ENCODE results near the gene CHD9NB.

CHD9NB gene

DNA sequence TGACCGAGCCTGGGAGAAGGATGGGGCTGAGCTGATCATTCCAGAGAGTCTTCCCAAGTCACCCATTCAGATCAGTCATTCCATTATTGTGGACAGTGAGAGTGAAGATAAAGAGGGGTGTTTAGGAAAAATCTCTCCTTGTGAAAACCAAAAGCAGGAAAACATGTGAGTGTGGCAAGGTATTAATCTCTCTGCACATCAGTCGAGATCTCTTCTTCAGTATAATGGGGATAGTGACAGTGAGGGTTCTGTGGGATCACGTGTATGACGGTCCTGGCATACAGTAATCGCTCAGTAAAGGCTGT, 37.5 kb upstream of the CHD9NB start:
- H2AFZ ChIP-seq (ENCODE audit: low read depth, low read length): no peak overlapping the region
- H3K36me3 ChIP-seq (ENCODE audit: insufficient read depth, low read length): no peaks in the 10 kb centered on the region
- no peaks in the 10 kb centered on the region for H3K27me3 ChIP-seq (ENCODE audit: insufficient read depth, low read length)
- H3K9me3 ChIP-seq (ENCODE audit: low read length): no peaks in the 10 kb centered on the region
- no peak overlapping the region for H3K4me3 ChIP-seq (ENCODE audit: low read length)
- H3K4me1 ChIP-seq (ENCODE audit: insufficient read depth, low read length): peaks cover 27% of the 10 kb centered on the region

- Histone ChIP-seq H3K4me3 (ENCODE audit: low read length) (no peak overlapping the region), H3K4me1 (ENCODE audit: insufficient read depth, low read length) (peaks cover 28% of the 10 kb centered on the region)
Observed at GRCh38 chr16:53089434-53090285, 37.0 kb upstream of the CHD9NB start.

GRCh38 chr16:53087101-53087500, 34.4 kb upstream of the CHD9NB start:
- no peak overlapping the region for H2AFZ ChIP-seq (ENCODE audit: low read depth, low read length)
- H3K36me3 ChIP-seq (ENCODE audit: insufficient read depth, low read length): no peaks in the 10 kb centered on the region
- no peaks in the 10 kb centered on the region for H3K27me3 ChIP-seq (ENCODE audit: insufficient read depth, low read length)
- peaks cover 24% of the 10 kb centered on the region for H3K4me1 ChIP-seq (ENCODE audit: insufficient read depth, low read length)
- H3K9me3 ChIP-seq (ENCODE audit: low read length): no peaks in the 10 kb centered on the region
- H3K4me3 ChIP-seq (ENCODE audit: low read length): no peak overlapping the region

More at GRCh38 chr16:53089434-53090285, 37.0 kb upstream of the CHD9NB start:
- H3K9me3 ChIP-seq (ENCODE audit: low read length): no peaks in the 10 kb centered on the region
- H3K36me3 ChIP-seq (ENCODE audit: insufficient read depth, low read length): no peaks in the 10 kb centered on the region
- H3K27me3 ChIP-seq (ENCODE audit: insufficient read depth, low read length): no peaks in the 10 kb centered on the region
- no peak overlapping the region for H2AFZ ChIP-seq (ENCODE audit: low read depth, low read length)

GRCh38 chr16:53085931-53086421, 33.3 kb upstream of the CHD9NB start:
- H3K4me3 ChIP-seq (ENCODE audit: low read length): no peak overlapping the region

DNA sequence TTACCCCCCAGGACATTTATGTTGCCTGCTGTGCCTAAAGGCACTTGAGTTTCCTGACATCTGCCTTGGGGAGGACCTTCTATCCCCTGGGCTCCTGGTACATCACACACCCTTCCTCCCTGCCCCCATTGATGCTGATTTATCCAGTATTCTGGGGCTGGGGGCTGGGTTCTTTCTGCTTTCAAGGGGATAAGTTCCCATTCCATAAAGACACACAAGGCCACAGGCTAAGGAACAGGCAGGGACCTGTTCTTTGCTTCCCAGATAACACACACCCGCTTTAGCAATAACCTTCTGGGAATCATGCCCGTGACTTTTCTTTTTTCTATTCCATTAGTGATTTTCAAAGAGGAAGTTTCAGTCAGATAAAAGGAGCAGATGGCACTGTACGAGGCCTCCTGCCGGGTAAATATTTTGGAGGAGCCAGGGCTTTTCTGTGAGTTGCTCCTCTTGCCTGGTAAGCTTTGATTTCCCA, 32.7 kb upstream of the CHD9NB start:
- H3K9me3 ChIP-seq (ENCODE audit: low read length): no peaks in the 10 kb centered on the region
- no peaks in the 10 kb centered on the region for H3K36me3 ChIP-seq (ENCODE audit: insufficient read depth, low read length)
- H3K4me1 ChIP-seq (ENCODE audit: insufficient read depth, low read length): peaks cover 17% of the 10 kb centered on the region
- H3K4me3 ChIP-seq (ENCODE audit: low read length): no peak overlapping the region
- no peak overlapping the region for H2AFZ ChIP-seq (ENCODE audit: low read depth, low read length)
- no peaks in the 10 kb centered on the region for H3K27me3 ChIP-seq (ENCODE audit: insufficient read depth, low read length)

More at GRCh38 chr16:53085931-53086421, 33.3 kb upstream of the CHD9NB start:
- peaks cover 16% of the 10 kb centered on the region for H3K4me1 ChIP-seq (ENCODE audit: insufficient read depth, low read length)
- H3K27me3 ChIP-seq (ENCODE audit: insufficient read depth, low read length): no peaks in the 10 kb centered on the region
- no peaks in the 10 kb centered on the region for H3K9me3 ChIP-seq (ENCODE audit: low read length)
- H3K36me3 ChIP-seq (ENCODE audit: insufficient read depth, low read length): no peaks in the 10 kb centered on the region
- no peak overlapping the region for H2AFZ ChIP-seq (ENCODE audit: low read depth, low read length)

GRCh38 chr16:53084746-53085334, 32.1 kb upstream of the CHD9NB start:
- Histone ChIP-seq H3K9me3 (ENCODE audit: low read length) (no peaks in the 10 kb centered on the region), H3K4me3 (ENCODE audit: low read length) (no peak overlapping the region), H3K36me3 (ENCODE audit: insufficient read depth, low read length) (no peaks in the 10 kb centered on the region), H2AFZ (ENCODE audit: low read depth, low read length) (no peak overlapping the region), H3K4me1 (ENCODE audit: insufficient read depth, low read length) (peaks cover 22% of the 10 kb centered on the region), H3K27me3 (ENCODE audit: insufficient read depth, low read length) (no peaks in the 10 kb centered on the region)

GRCh38 chr16:53084141-53084541, 31.4 kb upstream of the CHD9NB start:
- Histone ChIP-seq H2AFZ (ENCODE audit: low read depth, low read length) (no peak overlapping the region), H3K4me3 (ENCODE audit: low read length) (no peak overlapping the region), H3K27me3 (ENCODE audit: insufficient read depth, low read length) (no peaks in the 10 kb centered on the region), H3K9me3 (ENCODE audit: low read length) (no peaks in the 10 kb centered on the region), H3K4me1 (ENCODE audit: insufficient read depth, low read length) (peaks cover 22% of the 10 kb centered on the region), H3K36me3 (ENCODE audit: insufficient read depth, low read length) (no peaks in the 10 kb centered on the region)

DNA sequence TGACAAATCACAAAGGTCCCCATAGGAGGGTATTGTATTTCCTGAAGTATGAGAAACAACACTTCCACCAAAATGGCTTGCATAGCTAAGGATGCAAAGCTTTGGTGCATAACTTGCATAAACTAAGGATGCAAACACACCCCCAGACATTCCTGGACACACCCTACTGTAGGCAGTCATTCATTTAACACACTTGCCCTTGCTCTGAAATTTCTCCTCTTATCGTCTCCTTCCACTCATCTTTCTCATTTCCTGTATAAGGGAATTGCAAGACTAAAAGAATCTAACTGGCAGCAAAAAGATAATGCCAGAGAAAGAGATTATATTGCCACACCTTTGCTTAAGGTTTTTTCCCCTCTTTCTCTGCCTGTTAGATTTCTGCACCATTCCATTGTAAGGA, 30.4 kb upstream of the CHD9NB start:
- no peaks in the 10 kb centered on the region for H3K9me3 ChIP-seq (ENCODE audit: low read length)
- H3K27me3 ChIP-seq (ENCODE audit: insufficient read depth, low read length): no peaks in the 10 kb centered on the region
- no peaks in the 10 kb centered on the region for H3K36me3 ChIP-seq (ENCODE audit: insufficient read depth, low read length)
- no peak overlapping the region for H3K4me3 ChIP-seq (ENCODE audit: low read length)
- peaks cover 22% of the 10 kb centered on the region for H3K4me1 ChIP-seq (ENCODE audit: insufficient read depth, low read length)
- no peak overlapping the region for H2AFZ ChIP-seq (ENCODE audit: low read depth, low read length)

DNA sequence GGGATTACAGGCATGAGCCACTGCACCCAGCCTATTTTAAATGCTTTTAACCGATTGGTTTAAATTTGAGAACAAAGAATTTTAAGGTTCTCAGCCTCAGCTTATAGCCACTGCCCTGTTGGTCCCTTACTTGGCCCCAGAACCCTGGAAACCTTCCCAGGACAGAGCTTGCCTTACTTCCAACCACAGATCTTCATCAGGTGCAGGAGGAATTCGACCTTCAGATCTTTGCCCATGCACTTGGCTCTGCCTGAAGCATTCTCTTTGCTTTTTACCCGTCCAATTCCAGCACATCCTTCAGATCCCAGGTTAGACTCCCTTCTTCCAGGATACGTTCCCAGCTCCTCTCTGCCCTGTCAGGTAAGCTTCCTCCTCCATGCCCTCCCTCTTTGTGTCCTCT, 29.8 kb upstream of the CHD9NB start:
- H3K4me3 ChIP-seq (ENCODE audit: low read length): no peak overlapping the region
- H3K9me3 ChIP-seq (ENCODE audit: low read length): no peaks in the 10 kb centered on the region
- no peak overlapping the region for H2AFZ ChIP-seq (ENCODE audit: low read depth, low read length)
- no peaks in the 10 kb centered on the region for H3K36me3 ChIP-seq (ENCODE audit: insufficient read depth, low read length)
- peaks cover 22% of the 10 kb centered on the region for H3K4me1 ChIP-seq (ENCODE audit: insufficient read depth, low read length)
- no peaks in the 10 kb centered on the region for H3K27me3 ChIP-seq (ENCODE audit: insufficient read depth, low read length)

GRCh38 chr16:53081686-53082407, 29.1 kb upstream of the CHD9NB start:
- H3K9me3 ChIP-seq (ENCODE audit: low read length): no peaks in the 10 kb centered on the region
- no peaks in the 10 kb centered on the region for H3K27me3 ChIP-seq (ENCODE audit: insufficient read depth, low read length)
- H3K4me3 ChIP-seq (ENCODE audit: low read length): no peak overlapping the region
- H2AFZ ChIP-seq (ENCODE audit: low read depth, low read length): no peak overlapping the region
- H3K4me1 ChIP-seq (ENCODE audit: insufficient read depth, low read length): peaks cover 22% of the 10 kb centered on the region
- no peaks in the 10 kb centered on the region for H3K36me3 ChIP-seq (ENCODE audit: insufficient read depth, low read length)

DNA sequence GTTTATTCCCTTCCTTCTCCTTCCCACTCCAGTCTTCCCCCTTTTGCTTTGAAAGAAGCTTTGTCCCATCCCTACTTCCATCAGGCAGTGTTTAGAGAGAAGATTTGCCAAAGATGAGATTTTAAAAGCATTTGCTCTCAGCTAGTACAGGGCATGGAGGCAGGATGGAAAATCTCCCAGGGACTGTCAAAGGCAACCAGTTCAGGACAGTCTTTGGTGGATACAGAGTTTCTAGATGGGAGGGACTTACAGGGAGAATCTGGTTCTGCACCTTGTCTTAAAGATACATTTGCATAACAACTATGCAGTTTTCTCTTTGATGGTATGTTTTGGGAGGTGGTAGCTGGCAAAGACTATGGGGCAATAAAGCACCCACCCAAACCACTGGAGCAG, 28.3 kb upstream of the CHD9NB start:
- H3K36me3 ChIP-seq (ENCODE audit: insufficient read depth, low read length): no peaks in the 10 kb centered on the region

DNA sequence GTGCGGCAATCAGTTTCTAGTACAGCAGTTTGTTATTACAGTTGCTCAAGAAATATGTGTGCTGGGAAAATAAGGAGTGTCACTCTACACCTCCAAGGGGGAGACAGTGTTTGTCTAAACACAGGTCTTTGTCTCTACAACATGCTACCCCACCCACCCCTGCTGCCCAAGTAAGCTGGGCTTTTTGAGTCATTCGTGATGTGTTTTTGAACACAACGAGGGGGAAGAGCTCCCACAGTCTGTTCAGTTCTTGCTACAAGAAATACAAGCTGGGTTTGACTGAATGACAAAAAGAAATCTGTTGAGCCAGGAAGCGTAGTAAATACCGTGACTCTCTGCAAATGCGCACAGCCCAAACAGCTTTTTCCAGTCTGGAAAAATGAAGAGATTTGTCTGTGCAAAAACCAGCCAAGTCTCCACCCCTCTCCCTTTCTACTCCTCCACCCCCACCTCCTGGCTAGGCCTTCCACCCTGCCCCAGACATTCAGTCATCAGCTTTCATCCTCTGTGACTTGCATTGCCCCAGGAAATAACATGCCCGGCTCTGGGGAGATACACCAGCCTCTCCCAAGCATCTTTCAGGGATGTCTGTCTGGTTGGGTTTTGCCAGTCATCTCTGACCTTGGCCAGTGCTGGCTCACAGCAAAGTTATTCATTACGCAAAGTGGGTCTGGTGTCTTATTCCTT, 27.8 kb upstream of the CHD9NB start:
- peaks cover 2% of the 10 kb centered on the region for H3K9me3 ChIP-seq (ENCODE audit: low read length)
- no peaks in the 10 kb centered on the region for H3K36me3 ChIP-seq (ENCODE audit: insufficient read depth, low read length)
- H3K27me3 ChIP-seq (ENCODE audit: insufficient read depth, low read length): no peaks in the 10 kb centered on the region
- H2AFZ ChIP-seq (ENCODE audit: low read depth, low read length): no peak overlapping the region
- peaks cover 16% of the 10 kb centered on the region for H3K4me1 ChIP-seq (ENCODE audit: insufficient read depth, low read length)
- no peak overlapping the region for H3K4me3 ChIP-seq (ENCODE audit: low read length)

More for the DNA sequence above, 28.3 kb upstream of the CHD9NB start:
- no peak overlapping the region for H3K4me3 ChIP-seq (ENCODE audit: low read length)
- peaks cover 21% of the 10 kb centered on the region for H3K4me1 ChIP-seq (ENCODE audit: insufficient read depth, low read length)
- no peaks in the 10 kb centered on the region for H3K27me3 ChIP-seq (ENCODE audit: insufficient read depth, low read length)
- H3K9me3 ChIP-seq (ENCODE audit: low read length): no peaks in the 10 kb centered on the region
- H2AFZ ChIP-seq (ENCODE audit: low read depth, low read length): no peak overlapping the region
